Right lobe of liver (tissue), 6 donors: ENCODE data around the gene TSKU. TPM values are rescaled to one million over a fixed set of nuclear protein-coding genes. Genes with fewer than 3 reads are reported as not detected.
A peak's percentile ranks its signal among the peaks of the same experiment; 100 is the strongest.

Source experiments
- ATAC-seq, 4 donors: fragments of 200-7000 bp; cut with Tn5 transposase; one replicate each; pipeline ENCODE4 v1.9.1; 2020; ENCODE audit warnings: mild to moderate bottlenecking in 4 of 4, moderate library complexity in 4 of 4
- DNase-seq, 3 donors: peaks; one replicate each; pipeline ENCODE4 v3.0.0-alpha.2; 2020
- H3K27ac ChIP-seq, 3 donors: fragments of 200-600 bp; one replicate each; pipeline ENCODE4 v1.8.0; 2022
- H3K27me3 ChIP-seq, 2 donors: fragments of 200-600 bp; one replicate each; pipeline ENCODE4 v1.8.0; 2022
- H3K36me3 ChIP-seq, 4 donors: fragments of 200-600 bp; sonication (generic) in 1 of 4; one replicate each; pipeline versions ENCODE4 v1.5.1 to v1.8.0; 2017 to 2022; ENCODE audit warnings: control low read depth in 1 of 4
- H3K4me1 ChIP-seq, 4 donors: fragments of 200-600 bp; sonication (generic) in 1 of 4; one replicate each; pipeline versions ENCODE4 v1.5.1 to v1.8.0; 2017 to 2022; ENCODE audit warnings: control low read depth in 1 of 4
- H3K4me3 ChIP-seq, 3 donors: fragments of 200-600 bp; one replicate each; pipeline ENCODE4 v1.8.0; 2022
- H3K9me3 ChIP-seq, 4 donors: fragments of 200-600 bp; sonication (generic) in 1 of 4; one replicate each; pipeline versions ENCODE4 v1.5.1 to v1.8.0; 2017 to 2022; ENCODE audit warnings: control low read depth in 1 of 4
- POLR2A ChIP-seq: fragments of 450-650 bp; IDR thresholded peaks from one replicate; pipeline ENCODE4 v1.6.1; 2017; ENCODE audit warnings: antibody characterized with exemption, mild to moderate bottlenecking
- WGBS: methylation state at CpG from one replicate; pipeline ENCODE4 v1.1.6; 2018; ENCODE audit warnings: low coverage, low lambda C conversion rate; ENCODE audit not compliant: insufficient coverage; ENCODE audit errors: missing lambda C conversion rate; 5-methylcytosine and 5-hydroxymethylcytosine counted together
- intact Hi-C, 2 donors: fragments of 100-400 bp; cut with DNase I; formaldehyde crosslinking; loops; one replicate each; pipeline versions ENCODE4 v1.11.2 to v1.14.1; 2022
- total RNA-seq, 6 experiments: library from RNA; depleted of rRNA in 2 of 6; stranded (reverse); fragments of >200 nt in 2 of 6; fragmentation: NEBNext Ultra II Directional in 3 of 6; extraction: Animal tissue kit (Norgen Biotek cat#: 25700) in 3 of 6; gene quantifications; one replicate each; pipeline versions ENCODE4 v1.1.0 to v1.2.4, GENCODE V29; 2016 to 2023
- TF ChIP-seq, protein P1 (sequence below), 4 donors: fragments of 200-600 bp in 3 of 4; fragments of 450-650 bp in 1 of 4; IDR thresholded peaks; one replicate each; pipeline versions ENCODE4 v1.5.1 to v1.8.0; 2016 to 2022; ENCODE audit warnings: antibody characterized with exemption in 4 of 4, mild to moderate bottlenecking in 2 of 4
- donor health status: DM: no; HTN: yes; CAD: no.
- donor health status: DM: no; HTN: no; CAD: no.
- donor health status: DM: no; HTN: no; CAD: no.
- donor health status: DM: no; HTN: yes; CAD: no.
- donor health status: DM: no; HTN: yes; CAD: no.

Gene TSKU
- total RNA-seq, 6 experiments from 2014 or later: 66.1 to 1,026 (median 278) TPM

- 59% methylated on average over 5 of the region's 5 CpGs for whole genome bisulfite sequencing
- no peak for DNase-seq
- TF ChIP-seq POLR2A: no peak
- TF ChIP-seq, protein P1, sequence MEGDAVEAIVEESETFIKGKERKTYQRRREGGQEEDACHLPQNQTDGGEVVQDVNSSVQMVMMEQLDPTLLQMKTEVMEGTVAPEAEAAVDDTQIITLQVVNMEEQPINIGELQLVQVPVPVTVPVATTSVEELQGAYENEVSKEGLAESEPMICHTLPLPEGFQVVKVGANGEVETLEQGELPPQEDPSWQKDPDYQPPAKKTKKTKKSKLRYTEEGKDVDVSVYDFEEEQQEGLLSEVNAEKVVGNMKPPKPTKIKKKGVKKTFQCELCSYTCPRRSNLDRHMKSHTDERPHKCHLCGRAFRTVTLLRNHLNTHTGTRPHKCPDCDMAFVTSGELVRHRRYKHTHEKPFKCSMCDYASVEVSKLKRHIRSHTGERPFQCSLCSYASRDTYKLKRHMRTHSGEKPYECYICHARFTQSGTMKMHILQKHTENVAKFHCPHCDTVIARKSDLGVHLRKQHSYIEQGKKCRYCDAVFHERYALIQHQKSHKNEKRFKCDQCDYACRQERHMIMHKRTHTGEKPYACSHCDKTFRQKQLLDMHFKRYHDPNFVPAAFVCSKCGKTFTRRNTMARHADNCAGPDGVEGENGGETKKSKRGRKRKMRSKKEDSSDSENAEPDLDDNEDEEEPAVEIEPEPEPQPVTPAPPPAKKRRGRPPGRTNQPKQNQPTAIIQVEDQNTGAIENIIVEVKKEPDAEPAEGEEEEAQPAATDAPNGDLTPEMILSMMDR (IDR thresholded peaks at IDR 0.05): no peak
- no peak overlapping the region for H3K4me3 ChIP-seq
- no peaks in the 10 kb centered on the region for H3K9me3 ChIP-seq
- no peaks in the 10 kb centered on the region for H3K27me3 ChIP-seq
- H3K36me3 ChIP-seq: no peaks in the 10 kb centered on the region
- ATAC-seq: peak in 1 of 4 donors; percentile 7
- H3K4me1 ChIP-seq: peaks cover 0 to 17% (median 0%) of the 10 kb centered on the region in 4 donors
- intact Hi-C loops: no loop called here
- no peak overlapping the region for H3K27ac ChIP-seq
Measured at GRCh38 chr11:76740772-76741171, 42.4 kb upstream of the TSKU start.

DNA sequence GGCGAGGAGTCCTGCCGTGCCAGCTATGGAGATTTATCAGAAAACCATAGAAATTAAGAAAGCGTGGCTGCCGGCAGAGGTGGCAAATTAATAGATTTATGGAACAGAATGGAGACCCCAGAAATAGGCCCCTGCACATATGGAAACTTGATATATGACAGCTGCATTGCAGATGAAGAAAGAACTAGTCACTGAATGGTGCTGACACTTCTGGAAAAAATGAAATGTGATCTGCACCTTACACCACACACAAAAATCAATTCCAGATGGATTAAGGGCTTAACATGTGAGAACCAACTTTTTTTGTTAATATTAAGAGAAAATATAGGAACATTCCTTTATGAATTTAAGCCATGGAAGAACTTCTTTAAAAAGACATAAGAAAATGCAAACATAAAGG is 40.3 kb upstream of the TSKU start:
- Histone ChIP-seq H3K36me3 (no peaks in the 10 kb centered on the region), H3K4me3 (no peak overlapping the region), H3K27ac (no peak overlapping the region), H3K9me3 (no peaks in the 10 kb centered on the region), H3K27me3 (no peaks in the 10 kb centered on the region), H3K4me1 (peaks cover 0 to 17% (median 0%) of the 10 kb centered on the region in 4 donors)
- ATAC-seq: no peak
- intact Hi-C loops: no loop called here
- TF ChIP-seq POLR2A: no peak
- TF ChIP-seq, protein P1 (IDR thresholded peaks at IDR 0.05): no peak
- WGBS: 72% methylated on average over 4 of the region's 4 CpGs
- DNase-seq: no peak

- no peaks in the 10 kb centered on the region for H3K36me3 ChIP-seq
- no peaks in the 10 kb centered on the region for H3K9me3 ChIP-seq
- no peak for TF ChIP-seq POLR2A
- TF ChIP-seq, protein P1 (IDR thresholded peaks at IDR 0.05): no peak
- intact Hi-C loops: no loop called here
- H3K4me1 ChIP-seq: peaks cover 0 to 8% (median 0%) of the 10 kb centered on the region in 4 donors
- DNase-seq (no peak), ATAC-seq (peak in 3 of 4 donors; percentile 48 to 68 (median 54))
- H3K27me3 ChIP-seq: no peaks in the 10 kb centered on the region
- no peak overlapping the region for H3K27ac ChIP-seq
- WGBS: 67% methylated on average over 12 of the region's 14 CpGs
- H3K4me3 ChIP-seq: no peak overlapping the region
Measured at GRCh38 chr11:76744186-76745043, 38.7 kb upstream of the TSKU start.

DNA sequence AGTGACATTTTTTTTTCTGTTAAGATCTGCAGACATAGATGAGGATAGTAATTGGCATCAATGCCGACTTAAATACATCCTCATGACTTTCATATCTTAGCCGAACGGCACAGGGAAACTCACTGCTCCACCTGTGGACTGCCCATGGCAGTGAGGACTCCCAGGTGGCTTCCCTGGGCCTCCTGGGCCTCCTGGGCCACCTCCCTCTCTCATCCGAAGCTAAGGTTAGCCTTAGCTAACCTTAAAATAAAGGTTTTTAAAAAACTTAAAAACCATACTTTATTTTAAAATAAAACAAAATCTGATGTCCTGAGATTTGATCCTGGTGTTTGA is 38.1 kb upstream of the TSKU start:
- H3K27ac ChIP-seq: no peak overlapping the region
- peaks cover 0 to 3% (median 0%) of the 10 kb centered on the region in 4 donors for H3K4me1 ChIP-seq
- WGBS: 84% methylated on average over 4 of the region's 4 CpGs
- no peak overlapping the region for H3K4me3 ChIP-seq
- DNase-seq: no peak
- H3K27me3 ChIP-seq: no peaks in the 10 kb centered on the region
- no peaks in the 10 kb centered on the region for H3K36me3 ChIP-seq
- TF ChIP-seq POLR2A: no peak
- TF ChIP-seq, protein P1 (IDR thresholded peaks at IDR 0.05): no peak
- H3K9me3 ChIP-seq: no peaks in the 10 kb centered on the region
- intact Hi-C loops: no loop called here
- ATAC-seq: no peak
